Astrocyte of the cerebellum (primary cell): ENCODE results near the gene CSTF1.
"Not testable (repeated sequence)": the region's sequence is repeated elsewhere in the genome, so short reads cannot be mapped to it uniquely, and the experiment has no call there.

Source experiments
- DNase-seq: peaks from one replicate; pipeline ENCODE4 v3.0.0-alpha.2; 2011; ENCODE audit warnings: low read depth
- H3K4me3 ChIP-seq: 2 replicates; pipeline ENCODE4 v1.5.1; 2011; ENCODE audit warnings: mild to moderate bottlenecking, low read depth, low read length, moderate library complexity
- in situ Hi-C: cut with HindIII; loops from 2 replicates; pipeline ENCODE4 v1.10.0; 2017; ENCODE audit warnings: low sequenced_read_pairs
- TF ChIP-seq, protein P1 (sequence below): IDR thresholded peaks from 2 replicates; pipeline ENCODE4 v1.5.1; 2012; ENCODE audit warnings: low read length, low read depth, moderate library complexity, mild to moderate bottlenecking; ENCODE audit errors: missing control alignments

The CSTF1 gene

DNA sequence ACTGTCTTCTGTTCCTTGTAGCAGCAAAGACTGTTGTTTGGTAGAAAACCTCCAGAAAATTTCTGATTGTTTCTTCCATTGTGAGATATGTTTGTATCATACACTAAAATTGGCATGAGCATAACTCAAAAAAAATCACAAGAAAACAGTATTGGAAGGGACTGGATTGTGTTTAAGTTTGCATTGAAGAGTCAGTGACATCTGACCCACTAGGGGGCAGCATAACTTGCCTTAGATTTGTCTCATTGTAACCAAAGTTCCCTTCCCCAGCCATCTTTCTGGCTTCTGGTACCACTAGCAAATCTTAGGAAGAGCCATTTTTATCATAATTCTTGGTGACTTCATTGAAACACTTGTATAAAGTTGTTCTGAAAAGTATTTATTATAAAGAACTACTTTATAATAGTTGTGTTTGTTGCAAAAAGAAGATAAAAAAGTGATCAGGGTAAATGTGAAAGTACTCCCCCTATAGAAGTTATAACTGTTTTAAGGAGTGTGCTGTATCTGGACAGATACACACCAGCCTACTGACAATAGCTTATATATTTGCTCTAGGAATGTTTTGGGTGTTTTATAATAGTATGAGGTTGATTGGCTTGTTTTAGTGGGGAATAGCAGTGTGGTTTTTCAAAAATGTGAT, 7.7 kb downstream of the CSTF1 start:
- peak; percentile 80 for DNase-seq
- H3K4me3 ChIP-seq, result no peak overlapping the region
- TF ChIP-seq, protein P1, sequence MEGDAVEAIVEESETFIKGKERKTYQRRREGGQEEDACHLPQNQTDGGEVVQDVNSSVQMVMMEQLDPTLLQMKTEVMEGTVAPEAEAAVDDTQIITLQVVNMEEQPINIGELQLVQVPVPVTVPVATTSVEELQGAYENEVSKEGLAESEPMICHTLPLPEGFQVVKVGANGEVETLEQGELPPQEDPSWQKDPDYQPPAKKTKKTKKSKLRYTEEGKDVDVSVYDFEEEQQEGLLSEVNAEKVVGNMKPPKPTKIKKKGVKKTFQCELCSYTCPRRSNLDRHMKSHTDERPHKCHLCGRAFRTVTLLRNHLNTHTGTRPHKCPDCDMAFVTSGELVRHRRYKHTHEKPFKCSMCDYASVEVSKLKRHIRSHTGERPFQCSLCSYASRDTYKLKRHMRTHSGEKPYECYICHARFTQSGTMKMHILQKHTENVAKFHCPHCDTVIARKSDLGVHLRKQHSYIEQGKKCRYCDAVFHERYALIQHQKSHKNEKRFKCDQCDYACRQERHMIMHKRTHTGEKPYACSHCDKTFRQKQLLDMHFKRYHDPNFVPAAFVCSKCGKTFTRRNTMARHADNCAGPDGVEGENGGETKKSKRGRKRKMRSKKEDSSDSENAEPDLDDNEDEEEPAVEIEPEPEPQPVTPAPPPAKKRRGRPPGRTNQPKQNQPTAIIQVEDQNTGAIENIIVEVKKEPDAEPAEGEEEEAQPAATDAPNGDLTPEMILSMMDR, result peak; percentile 80
- in situ Hi-C loops, result no loop called here

DNA sequence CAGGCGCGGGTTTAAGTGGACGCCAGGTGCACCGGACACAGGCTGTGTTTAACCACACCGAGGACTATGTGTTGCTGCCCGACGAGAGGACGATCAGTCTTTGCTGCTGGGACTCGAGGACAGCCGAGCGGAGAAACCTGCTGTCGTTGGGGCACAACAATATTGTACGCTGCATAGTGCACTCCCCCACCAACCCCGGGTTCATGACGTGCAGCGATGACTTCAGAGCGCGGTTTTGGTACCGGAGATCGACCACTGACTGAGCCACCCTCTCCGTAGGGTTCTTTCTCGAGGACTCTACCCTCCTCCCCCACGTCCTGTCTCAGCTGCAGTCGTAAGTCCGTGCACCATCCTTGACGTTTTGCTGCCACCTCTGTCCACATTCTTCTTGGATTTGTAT, 11.0 kb downstream of the CSTF1 start:
- in situ Hi-C loops, result no loop called here
- no peak for DNase-seq
- no peak overlapping the region for H3K4me3 ChIP-seq
- TF ChIP-seq, protein P1, result no peak

DNA sequence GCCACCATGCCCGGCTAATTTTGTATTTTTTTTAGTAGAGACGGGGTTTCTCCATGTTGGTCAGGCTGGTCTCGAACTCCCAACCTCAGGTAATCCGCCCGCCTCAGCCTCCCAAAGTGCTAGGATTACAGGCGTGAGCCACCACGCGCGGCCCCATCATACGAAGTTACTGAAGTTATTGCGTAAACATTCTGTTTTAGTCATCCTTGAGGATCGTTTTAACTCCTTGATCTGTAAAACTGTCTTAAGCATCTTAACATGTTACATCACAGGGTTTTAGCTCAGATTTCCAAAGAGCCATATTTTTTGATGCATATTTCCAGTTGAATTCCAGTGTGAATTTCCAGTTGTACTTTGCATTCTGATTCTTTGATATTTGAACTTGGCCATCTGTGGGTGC, 12.9 kb downstream of the CSTF1 start:
- DNase-seq, H3K4me3 ChIP-seq, in situ Hi-C loops: not testable (repeated sequence)

- TF ChIP-seq, protein P1, result no peak
- H3K4me3 ChIP-seq, result no peak overlapping the region
- DNase-seq, result no peak
- in situ Hi-C loops, result no loop called here
Observed at GRCh38 chr20:56406910-56407309, 14.5 kb downstream of the CSTF1 start.

- H3K4me3 ChIP-seq, result no peak overlapping the region
- TF ChIP-seq, protein P1, result no peak
- no peak for DNase-seq
- in situ Hi-C loops, result no loop called here
Observed at GRCh38 chr20:56409521-56409920, 17.1 kb downstream of the CSTF1 start.

GRCh38 chr20:56409956-56410355, 17.5 kb downstream of the CSTF1 start:
- TF ChIP-seq, protein P1, result no peak
- in situ Hi-C loops, result no loop called here

DNA sequence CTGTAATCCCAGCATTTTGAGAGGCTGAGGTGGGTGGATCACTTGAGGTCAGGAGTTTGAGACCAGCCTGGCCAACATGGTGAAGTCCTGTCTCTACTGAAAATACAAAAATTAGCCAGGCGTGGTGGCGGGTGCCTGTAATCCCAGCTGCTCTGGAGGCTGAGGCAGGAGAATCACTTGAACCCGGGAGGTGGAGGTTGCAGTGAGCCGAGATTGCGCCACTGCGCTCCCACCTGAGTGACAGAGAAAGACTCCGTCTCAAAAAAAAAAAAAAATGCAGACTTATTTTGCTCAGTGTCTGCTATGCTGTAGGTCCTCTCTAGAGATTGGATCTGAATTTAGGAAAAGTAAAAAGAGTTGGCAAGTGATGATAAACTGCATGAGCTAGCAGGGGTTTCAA, 18.8 kb downstream of the CSTF1 start:
- DNase-seq, H3K4me3 ChIP-seq, in situ Hi-C loops: not testable (repeated sequence)

More at GRCh38 chr20:56409956-56410355, 17.5 kb downstream of the CSTF1 start:
- no peak overlapping the region for H3K4me3 ChIP-seq
- no peak for DNase-seq
